Germinal center (tissue), 1 donor: ENCODE measurements around the gene VDAC1.
A peak's percentile ranks its signal among the peaks of the same experiment; 100 is the strongest.
"Not testable (repeated sequence)": the region's sequence is repeated elsewhere in the genome, so short reads cannot be mapped to it uniquely, and the experiment has no call there.

Experiments
- DNase-seq: peaks from one replicate; pipeline ENCODE4 v3.0.0; 2012; ENCODE audit warnings: mixed read lengths, low spot score

The VDAC1 gene

DNA sequence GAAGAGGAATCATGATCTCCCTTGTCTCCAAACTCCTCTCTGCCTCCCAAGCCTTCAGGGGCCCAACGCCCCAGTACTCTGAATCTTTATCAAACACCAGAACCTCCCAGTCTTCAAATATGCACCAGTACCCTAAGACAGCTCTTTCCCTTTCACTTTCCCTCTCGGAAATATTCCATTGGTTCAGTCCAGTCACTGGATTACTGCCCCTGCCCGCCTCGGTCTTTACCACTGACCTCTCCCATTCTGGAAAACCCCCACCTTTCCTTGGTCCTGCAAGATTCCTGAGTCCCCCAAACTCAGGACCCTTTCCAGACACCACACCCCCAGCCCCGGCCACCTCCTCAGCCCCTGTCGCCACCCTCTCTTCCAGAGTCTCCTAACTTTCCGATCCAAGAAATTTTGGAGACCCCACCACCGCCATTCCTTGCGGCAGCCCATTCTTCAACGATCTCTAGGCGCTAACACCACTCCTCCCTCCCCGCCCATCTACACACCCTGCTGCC is 37.0 kb downstream of the VDAC1 start:
- peak; percentile 28 for DNase-seq

DNA sequence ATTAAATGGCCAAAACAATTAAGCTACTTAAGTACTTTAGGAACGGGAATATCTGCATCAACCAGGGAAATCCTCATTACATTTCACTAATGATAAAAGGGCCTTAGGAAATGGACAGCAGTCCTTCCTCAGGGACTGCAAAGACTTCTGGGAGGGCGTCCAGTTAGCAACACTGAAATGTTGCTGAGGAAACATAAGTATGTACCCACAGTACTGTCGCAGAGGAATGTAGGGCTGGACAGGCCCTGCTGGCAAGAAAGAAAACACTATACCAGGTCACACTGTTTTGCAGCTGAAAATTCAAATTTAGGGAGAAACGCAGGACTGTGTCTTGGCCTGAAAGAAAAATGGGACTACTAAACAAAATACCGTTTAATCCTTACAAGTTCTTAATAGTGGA is 37.7 kb downstream of the VDAC1 start:
- no peak for DNase-seq

DNA sequence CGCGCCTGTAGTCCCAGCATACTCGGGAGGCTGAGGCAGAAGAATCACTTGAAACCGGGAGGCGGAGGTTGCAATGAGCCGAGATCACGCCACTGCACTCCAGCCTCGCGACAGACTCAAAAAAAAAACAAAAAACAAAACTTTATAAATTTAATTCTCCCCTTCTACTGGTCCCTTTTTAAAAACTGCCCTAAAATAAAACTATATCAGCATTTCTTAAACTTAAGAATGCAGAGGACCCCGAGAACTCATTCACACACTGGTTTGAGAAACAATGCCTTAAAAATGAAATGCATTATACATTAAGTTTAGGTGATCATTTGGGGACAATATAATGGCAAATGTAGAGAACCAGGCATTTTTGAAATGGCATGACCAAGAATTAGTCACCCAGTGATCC is 38.7 kb downstream of the VDAC1 start:
- no peak for DNase-seq

DNA sequence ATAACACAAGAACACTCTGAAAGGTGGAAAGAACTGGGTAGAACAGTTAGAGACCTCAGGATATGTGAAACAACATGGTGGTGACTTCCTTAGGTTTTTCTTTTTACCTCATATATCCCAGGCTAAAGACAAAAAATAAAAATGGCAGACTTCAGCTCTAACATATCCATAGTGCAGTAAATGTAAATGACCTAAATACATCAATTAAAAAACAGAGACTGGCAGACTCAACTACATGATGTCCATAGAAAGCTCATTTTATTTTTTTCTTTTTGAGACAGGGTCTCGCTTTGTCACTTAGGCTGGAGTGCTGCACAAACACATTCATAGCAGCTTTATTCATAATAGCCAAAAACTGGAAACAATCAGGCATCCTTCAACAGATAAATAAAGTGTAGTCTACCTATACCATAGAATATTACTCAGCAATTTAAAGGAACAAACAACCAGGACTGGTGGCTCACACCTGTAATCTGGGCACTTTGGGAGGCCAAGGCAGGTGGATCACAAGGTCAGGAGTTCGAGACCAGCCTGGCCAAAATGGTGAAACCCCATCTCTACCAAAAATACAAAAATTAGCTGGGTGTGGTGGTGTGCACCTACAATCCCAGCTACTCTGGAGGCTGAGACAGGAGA is 41.2 kb downstream of the VDAC1 start:
- DNase-seq: no peak

DNA sequence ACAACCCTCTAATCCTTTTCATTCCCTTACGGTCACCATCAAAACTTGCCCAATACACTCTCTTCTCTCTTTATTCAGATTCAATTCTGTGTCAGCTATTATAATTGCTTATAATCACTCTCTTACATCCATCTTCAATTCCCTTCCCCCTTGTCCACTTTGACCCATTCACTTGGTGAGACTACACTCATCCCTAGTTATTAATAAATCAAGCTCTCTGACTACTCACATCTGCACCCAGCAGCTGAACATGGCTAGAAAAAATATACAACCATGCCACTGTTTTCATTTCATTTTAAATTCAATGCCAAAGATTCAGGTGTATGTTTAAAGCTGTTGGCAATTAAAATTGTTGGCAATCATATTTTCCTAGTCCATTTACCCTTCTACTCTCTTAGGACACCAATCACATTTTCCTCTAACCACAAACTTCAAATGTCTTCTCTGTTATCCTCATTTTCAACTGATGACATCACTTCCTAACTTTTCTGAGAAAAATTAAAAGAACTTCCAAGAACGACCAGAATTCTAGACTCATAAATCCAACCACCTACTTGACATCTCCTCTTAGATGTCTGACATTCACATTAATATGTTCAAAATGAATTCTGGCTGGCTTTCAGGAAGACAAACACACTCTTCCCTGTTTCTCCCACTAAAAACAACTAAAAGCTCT is 41.8 kb downstream of the VDAC1 start:
- DNase-seq: no peak

DNA sequence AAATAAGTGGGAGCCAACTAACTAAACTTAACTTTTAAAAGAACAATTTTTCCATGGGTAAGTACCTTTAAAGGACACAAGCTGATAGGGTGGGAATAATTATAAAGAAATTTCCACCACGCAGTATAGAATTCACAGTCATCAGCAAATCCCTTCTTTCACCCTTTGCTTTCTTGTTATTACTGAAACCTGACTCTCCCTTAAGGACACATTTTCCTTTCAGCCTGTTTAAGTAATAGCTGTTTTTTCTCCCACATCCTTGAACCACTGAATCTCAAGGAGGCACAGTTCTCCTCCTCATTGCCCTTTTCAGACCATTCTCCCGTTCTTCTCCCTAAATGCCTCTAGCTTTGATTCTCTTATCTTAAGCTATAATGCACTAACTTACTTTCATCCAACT is 42.6 kb downstream of the VDAC1 start:
- DNase-seq: no peak

DNA sequence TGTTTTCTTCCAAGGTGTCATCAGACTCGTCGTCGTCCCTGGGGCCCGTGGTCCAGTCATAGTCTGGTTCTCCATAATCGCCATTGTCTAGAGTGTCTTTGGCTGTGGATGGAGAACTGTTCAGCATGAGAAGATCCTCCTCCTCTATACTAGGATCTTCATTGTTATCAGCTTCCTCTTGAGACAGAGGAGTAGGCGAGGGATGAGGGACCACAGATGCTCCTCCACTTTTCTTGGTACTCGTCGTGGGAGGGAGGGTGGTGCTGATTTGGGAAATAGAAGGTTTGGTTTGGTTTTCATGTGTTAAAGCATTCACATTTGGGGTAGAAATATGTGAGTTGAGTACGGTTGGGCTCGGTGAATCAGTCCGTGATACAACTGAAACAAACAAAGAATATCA is 45.1 kb downstream of the VDAC1 start:
- DNase-seq: no peak

DNA sequence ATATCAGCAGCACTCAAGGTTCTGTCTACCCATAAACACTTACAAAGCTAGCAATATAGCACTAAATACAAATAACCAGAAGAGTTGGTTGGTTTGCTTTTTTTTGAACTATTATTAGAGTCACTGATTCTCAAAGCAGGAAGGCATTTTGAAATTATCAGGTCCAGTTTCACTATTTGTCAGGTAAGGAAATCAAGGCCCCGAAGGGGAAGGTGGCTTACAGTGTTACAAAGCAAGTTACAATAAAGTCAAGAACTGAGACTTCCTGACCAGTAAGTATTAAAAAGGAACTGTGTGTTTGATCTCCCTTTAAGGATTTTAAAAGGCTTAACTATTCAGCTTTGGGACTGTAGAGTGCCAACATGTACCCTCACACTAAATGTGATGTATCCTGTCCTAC is 47.2 kb downstream of the VDAC1 start:
- peak; percentile 53 for DNase-seq

DNA sequence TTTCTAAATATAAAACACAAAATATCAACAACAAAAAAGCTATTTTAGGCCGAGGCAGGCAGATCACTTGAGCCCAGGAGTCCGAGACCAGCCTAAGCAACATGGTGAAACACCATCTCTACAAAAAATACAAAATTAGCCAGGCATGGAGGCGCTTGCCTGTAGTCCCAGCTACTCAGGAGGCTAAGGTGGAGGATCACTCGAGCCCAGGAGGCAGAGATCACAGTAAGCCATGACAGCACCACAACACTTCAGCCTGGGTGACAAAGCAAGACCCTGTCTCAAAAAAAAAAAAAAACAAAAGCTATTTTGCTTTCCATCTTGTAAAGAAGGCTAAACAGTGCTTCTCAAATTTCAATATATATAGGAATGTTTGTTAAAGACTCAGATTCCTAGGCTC is 47.7 kb downstream of the VDAC1 start:
- DNase-seq: no peak

DNA sequence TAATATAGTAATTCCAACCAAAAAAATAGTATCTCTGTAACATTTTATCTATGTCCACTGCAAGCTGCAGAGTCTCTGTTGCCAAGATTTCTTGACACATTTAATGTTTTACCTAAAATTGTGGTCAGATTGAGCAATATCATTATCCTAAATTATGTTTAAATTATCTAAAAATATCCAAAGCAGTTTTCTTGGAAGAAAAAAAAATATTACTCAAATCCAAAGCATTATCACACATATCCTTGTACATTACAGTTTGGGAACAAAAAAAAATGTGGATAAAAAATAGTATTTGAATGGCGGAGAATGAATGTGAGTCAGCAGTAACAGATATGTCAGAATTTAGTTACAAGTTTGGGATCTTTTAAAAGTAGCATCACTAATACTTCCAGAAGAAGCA is 48.6 kb downstream of the VDAC1 start:
- not testable (repeated sequence) for DNase-seq

DNA sequence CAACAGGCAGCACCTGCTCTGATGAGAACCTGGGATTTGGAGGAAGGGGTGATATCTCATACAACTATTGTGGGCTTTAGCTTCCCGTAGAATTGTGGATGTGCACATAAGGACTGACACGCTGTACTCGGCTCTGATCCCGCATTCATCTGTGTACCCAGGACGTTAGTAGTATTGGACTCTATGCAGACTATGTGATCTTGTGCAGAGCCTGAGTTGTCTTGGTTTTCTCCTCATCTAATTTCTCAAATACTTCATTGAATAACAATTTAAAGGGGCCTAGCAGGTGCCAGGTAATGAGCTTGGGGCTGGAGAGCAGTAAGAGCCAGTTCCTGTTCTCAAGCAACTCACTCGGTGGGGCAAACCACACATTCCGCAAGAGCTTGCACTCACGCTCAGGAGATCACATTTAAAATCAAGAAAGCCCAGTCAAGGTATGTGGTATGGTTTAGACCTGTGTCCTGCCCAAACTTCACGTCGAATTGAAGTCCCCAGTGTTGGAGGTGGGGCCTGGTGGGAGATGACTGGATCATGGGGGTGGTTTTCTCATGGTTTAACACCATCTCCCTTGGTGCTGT is 51.1 kb downstream of the VDAC1 start:
- no peak for DNase-seq

DNA sequence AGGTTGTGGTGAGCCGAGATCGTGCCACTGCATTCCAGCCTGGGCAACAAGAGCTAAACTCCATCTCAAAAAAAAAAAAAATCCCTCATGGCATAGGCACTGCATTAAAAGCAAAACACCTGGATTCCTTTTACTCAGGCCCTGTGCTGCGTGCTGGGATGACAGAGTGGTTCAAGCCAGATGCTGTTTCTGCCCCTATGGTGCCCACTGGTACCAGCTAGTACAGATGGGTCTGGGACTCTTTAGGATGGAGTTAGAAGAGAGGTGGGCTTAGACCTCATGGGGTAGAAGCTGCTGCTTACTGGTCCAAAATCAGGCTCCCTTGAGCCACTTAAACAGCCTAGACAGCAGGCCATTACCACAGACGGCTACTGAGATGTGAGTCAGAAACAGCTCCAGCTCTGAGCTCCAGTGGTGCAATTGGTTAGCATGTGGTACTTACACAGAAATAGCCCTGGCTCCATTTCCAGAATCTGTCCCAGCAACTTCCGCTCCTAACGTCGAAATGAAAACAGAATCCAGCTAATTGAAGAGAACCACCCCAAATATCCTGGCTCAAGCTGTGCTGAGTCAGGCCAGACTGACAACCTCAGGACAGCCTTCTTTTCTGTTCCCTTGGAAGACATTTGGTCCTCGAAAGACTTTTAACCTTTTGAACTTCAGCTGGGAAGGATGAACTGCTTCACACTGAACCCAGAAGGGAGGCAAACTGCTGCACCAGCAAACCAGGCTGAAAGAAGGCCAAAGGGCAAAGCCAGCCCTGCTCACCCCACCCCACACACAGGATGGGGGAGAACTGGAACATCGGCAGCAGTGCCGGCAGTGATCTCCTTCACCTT is 51.8 kb downstream of the VDAC1 start:
- no peak for DNase-seq

DNA sequence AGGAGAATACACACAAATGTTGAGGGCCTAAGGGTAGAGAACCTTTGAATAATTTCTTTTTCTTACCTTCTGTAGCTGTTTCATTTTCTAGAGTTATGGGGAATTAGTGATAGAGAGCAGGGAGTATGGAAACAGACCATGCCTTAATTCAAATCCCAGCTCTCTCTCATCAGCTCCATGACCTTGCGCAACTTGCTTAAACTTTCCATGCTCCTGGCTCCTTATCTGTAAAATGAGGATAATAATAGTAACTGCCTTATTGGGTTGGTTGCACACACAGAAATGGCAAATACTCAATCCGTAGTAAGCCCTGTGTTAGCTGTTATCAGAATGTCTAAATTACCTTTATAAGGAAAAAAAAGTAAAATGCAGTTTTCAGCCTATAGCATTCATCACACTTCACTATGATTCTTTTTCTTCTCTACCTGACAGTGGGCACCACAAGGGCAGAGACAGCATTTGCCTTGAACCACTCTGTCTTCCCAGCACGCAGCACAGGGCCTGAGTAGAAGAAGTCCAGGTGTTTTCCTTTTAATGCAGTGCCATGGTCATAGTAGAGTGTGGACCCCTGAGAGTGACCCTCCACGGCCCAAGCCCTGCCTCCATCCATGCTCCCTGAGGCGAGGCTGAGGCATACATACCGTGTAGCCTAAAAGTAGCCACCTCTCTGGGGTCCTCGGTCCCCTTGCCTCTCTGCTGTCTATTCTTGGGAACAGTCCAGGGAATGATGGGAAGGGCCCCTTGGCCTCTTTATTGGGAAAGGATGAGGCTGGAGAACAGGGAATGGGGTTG is 53.8 kb downstream of the VDAC1 start:
- no peak for DNase-seq

DNA sequence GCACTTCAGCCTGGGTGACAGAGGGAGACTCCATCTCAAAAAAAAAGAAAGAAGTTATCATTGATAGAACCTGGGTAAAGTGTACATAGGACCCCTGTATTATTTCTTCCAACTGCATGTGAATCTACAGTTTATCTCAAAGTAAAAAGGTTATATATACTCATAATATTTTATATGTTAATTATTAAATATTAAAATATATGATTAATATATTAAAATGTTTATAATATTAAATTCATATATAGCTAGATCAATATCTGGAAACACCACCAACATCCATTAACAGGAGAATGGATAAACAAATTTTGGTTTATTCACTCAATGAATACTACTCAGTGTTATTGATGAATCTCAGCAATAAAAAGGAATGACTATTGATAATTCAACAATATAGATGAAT is 56.1 kb downstream of the VDAC1 start:
- no peak for DNase-seq

DNA sequence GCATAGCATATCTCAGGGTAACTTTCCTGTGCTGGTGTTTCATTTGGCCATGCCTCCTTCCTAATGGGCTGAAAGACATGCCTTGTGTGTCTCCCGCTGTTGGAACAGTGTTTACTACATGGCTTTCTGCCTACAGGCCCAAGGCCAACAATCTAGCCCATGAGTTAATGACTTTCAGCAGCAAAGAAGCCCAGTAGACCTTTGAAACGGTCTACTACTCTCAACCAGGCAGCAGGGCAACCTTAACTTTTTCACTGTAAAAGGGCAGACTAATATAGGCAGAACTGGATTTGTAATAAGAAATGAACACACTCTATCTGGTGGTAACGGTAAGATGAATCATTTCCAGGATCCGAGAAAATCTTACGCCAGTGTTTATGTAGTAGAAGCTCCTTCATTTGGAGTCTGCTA is 57.3 kb downstream of the VDAC1 start:
- no peak for DNase-seq

DNA sequence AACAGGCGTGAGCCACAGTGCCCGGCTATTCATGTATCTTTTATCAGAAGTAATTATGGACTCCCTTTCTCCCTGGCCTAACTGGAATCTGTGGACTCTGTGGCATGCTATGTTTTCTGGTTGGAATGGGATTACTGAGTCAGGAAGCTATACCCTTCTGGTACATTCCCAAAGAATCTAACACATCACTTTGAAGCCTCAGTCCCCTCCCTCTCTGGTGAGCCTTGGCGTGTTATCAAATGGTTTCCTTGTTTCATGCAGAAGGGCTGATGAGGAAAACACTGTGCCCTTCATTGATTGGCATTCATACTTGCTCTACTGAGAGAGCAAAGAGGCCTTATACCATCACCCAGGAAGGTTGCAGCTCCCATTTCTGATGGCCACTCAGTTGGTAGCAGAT is 59.2 kb downstream of the VDAC1 start:
- DNase-seq: no peak

DNA sequence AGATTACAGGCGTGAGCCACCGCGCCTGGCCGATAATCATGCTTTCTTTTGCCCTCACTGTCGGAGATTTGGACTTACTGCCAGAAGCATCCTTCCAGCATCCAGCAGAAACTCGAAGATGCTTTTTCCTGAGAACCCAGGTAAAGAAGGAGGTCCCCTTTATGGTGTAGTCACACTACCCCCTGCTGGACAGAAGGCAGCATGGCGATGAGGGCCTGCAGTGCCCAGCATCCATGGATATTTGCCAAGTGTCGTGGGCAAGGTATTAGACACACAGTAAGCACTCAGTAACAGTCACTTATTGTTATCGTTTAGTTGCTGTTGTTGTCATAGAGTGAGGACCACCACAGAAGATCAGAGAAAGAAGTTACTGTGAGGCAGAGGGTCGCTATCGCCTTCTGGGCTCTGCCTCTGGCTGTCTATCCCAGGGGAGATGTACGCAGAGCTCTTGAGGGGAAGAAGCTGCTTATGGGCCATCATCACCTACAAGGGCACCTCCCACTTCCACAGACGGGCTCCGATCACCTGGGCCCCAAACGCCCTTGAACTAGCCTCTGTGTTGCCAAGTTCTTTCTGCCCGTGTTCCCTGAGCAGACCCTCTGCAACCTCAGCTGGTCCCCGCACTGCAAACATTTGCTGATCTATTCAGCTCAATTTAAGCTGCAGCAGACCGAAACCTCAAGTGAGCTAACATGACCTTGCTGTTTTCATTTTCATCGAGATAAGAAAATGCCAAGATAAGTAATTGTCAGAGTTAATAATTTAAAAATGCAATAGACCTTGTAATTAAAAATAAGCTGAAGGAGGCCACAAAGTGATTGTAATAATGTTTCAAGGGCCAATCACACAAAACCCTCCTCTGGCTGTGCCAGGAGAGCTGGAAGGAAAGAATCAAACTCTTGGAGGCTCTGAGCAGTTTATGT is 60.3 kb downstream of the VDAC1 start:
- DNase-seq: peak; percentile 74

DNA sequence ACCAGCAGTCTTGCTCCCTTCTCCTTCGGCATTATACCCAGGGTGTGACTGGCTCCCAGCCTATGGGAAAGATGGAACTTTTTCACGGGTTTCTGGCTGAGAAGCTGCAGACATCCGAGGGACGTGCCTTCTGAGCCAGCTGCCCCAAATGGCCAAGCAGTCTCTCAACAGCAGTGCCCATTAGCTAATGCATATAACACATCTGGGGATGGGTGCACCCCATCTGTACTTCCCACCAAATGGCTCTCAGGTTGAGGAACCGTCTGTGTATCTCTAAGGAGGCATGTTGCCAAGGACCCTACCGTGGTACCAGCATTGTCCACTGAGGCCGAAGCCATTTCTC is 61.3 kb downstream of the VDAC1 start:
- no peak for DNase-seq

DNA sequence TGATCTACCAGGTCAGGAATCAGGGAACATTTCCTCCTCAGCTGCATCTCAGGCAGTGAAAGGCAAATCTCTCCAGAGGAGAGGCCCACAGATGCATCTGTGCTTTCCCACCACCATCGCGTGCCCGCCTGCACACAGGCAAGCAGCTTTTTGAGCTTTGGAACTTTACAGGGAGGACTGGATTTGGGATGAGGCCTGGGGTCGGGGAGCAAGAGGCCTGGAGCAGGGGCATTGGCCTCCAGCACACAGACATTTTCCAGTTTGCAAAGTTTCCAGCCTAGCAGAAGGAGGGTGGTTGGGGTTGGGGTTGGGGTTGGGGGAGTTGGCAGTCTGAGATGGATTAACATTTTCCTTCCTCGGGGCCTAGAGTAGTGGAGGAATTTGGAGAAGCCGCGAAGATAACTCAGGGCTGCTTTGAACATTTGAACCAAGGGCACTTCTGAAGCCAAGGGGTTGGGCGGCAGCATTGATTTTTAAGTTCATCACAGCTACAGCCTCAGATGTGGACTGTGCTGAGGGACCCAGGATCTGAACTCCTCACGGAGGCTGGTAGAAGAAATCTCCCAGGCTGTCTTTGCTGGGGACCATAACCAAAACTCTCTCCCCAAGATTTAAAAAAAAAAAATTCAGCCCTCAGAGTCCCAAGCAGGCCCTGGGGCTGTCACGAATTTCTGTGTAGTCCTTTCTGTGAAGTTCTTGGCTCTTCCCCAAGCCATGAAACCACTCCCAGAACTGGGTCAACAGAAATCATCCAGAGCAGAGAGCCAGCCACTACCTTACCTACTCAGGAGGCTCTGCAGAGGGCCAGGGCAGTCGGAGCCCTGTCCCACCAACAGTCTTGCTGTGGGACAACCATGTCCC is 61.9 kb downstream of the VDAC1 start:
- DNase-seq: no peak
